ES-I3 (cell line): ENCODE data around the gene CAPN10.

Experiments
- H3K36me3 ChIP-seq: 2 replicates; pipeline ENCODE4 v1.6.1; 2013; ENCODE audit warnings: mild to moderate bottlenecking, low read length, control low read depth, moderate library complexity; ENCODE audit not compliant: insufficient read depth
- H3K4me1 ChIP-seq: 2 replicates; pipeline ENCODE4 v1.6.1; 2013; ENCODE audit warnings: mild to moderate bottlenecking, control low read depth, low read length; ENCODE audit not compliant: insufficient read depth
- H3K9ac ChIP-seq: 2 replicates; pipeline ENCODE4 v1.6.1; 2013; ENCODE audit warnings: low read depth, mild to moderate bottlenecking, low read length, moderate library complexity
- H3K9me3 ChIP-seq: 2 replicates; pipeline ENCODE4 v1.6.1; 2013; ENCODE audit warnings: mild to moderate bottlenecking, low read length, moderate library complexity; ENCODE audit not compliant: control insufficient read depth, insufficient read depth

The CAPN10 gene

DNA sequence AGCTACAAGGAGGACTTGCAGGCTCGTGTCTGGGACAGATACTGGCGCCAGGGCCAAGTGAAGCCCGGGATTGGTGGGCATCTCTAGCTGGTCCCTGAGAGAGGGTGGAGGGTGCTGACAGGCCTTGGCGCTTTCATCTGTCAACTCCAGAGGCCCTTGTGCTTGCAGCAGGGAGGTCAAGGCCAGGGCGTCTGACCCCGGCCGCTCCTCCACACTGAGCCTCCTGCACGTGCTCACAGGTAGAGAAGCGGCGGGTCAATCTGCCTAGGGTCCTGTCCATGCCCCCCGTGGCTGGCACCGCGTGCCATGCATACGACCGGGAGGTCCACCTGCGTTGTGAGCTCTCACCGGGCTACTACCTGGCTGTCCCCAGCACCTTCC is 9.5 kb downstream of the CAPN10 start:
- no peaks in the 10 kb centered on the region; the same call in none of the 2 replicates for H3K36me3 ChIP-seq
- no peaks in the 10 kb centered on the region for H3K9me3 ChIP-seq
- no peaks in the 10 kb centered on the region for H3K4me1 ChIP-seq
- H3K9ac ChIP-seq: no peak overlapping the region

DNA sequence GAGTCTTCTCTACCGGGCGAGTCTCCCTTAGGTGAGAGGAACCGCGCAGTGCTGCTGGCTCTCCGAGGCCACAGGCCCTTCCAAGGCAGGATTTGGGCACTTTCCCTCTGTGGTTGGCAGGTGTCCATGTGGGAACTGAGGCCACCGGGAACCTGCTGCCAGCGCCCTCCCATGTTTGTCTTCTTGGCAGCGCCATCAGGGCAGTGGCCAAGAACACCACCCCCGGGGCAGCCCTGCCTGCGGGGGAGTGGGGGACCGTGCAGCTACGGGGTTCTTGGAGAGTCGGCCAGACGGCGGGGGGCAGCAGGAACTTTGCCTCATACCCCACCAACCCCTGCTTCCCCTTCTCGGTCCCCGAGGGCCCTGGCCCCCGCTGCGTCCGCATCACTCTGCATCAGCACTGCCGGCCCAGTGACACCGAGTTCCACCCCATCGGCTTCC is 10.0 kb downstream of the CAPN10 start:
- Histone ChIP-seq H3K9me3 (no peaks in the 10 kb centered on the region), H3K36me3 (no peaks in the 10 kb centered on the region; the same call in none of the 2 replicates), H3K9ac (no peak overlapping the region), H3K4me1 (no peaks in the 10 kb centered on the region)

- Histone ChIP-seq H3K4me1 (no peaks in the 10 kb centered on the region), H3K9ac (no peak overlapping the region), H3K36me3 (no peaks in the 10 kb centered on the region; the same call in none of the 2 replicates), H3K9me3 (no peaks in the 10 kb centered on the region)
Measured at GRCh38 chr2:240597054-240597418, 10.5 kb downstream of the CAPN10 start.

GRCh38 chr2:240597419-240598181 is 11.1 kb downstream of the CAPN10 start:
- H3K9me3 ChIP-seq: no peaks in the 10 kb centered on the region
- H3K4me1 ChIP-seq: no peaks in the 10 kb centered on the region
- H3K9ac ChIP-seq: no peak overlapping the region
- H3K36me3 ChIP-seq: no peaks in the 10 kb centered on the region; the same call in 1 of the 2 replicates

DNA sequence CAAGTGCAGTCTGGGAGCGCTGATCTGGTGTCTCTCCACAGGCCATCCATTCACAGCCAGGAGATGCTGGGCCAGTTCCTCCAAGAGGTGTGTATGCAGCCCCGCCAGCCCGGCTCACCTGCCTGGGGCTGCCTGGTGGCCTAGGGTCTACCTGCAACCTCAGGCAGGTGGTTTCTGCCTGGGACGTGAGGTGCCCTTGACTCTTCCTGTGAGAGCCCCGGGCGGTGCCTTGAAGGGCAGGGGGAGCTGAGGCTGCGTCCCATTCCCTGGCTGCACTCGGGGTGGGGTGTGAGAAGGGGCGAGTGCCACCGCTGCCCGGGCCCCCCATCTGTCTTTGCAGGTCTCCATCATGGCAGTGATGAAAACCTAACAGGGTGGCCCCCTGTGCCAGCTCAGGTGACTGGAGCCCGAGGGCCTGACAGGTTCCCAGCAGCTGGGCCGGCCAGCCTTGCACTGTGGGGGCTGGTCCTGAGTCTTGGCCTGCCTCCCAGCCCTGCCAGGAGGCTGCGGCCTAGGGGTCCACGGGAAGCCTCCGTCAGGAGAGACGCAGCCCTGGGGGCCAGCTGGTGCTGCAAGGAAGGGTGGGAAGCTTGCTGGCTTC is 11.9 kb downstream of the CAPN10 start:
- no peaks in the 10 kb centered on the region; the same call in 1 of the 2 replicates for H3K36me3 ChIP-seq
- H3K9me3 ChIP-seq: no peaks in the 10 kb centered on the region
- no peaks in the 10 kb centered on the region for H3K4me1 ChIP-seq
- no peak overlapping the region for H3K9ac ChIP-seq

DNA sequence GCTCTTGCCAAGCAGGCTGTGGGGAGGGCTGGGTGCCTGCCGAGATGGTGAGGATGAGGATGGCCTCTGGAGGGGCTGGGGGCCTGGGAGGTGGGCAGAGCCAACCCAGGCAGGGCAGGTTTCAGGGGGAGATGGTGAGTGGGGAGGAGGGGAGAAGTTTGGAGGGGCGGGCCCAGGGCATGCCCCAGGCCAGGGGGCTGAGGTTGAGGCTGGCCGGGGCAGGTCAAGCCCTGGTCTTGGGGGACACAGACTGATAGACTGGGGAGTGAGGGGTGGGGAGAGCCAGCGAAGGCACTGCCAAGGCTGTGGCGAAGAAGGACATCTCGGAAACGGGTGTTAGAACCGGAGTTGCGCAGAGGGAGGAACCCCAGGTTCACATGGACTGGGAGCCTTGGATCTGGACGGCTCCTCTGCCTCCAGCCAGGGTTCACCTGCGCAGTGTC is 12.6 kb downstream of the CAPN10 start:
- H3K4me1 ChIP-seq: no peaks in the 10 kb centered on the region
- H3K9me3 ChIP-seq: no peaks in the 10 kb centered on the region
- H3K9ac ChIP-seq: no peak overlapping the region
- H3K36me3 ChIP-seq: no peaks in the 10 kb centered on the region; the same call in 1 of the 2 replicates

DNA sequence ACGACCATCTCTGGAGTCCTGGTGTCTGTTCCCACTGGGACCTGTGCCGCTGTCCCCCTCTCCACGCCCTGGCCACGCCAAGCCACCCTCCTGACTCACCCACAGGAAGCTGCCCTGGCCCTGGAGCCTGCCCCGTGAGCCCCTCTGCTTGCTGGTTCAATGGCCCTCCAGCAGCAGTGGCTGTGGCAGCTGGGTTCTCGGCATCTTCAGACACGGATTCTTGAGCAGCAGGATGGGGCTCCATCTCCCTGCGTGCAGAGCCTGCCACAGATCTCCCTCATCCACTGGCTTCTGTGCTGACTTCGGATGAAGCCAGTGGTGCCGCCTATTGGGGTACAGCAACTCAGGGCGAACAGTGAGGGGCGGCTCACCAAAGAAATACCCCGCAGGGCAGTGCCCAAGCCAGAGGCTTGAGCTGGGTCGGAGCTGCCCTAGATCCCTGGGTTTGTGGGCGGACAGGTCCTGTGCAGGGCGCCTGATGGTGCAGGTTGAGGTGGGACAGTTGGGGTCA is 14.0 kb downstream of the CAPN10 start:
- Histone ChIP-seq H3K36me3 (no peaks in the 10 kb centered on the region; the same call in 1 of the 2 replicates), H3K9ac (no peak overlapping the region), H3K9me3 (no peaks in the 10 kb centered on the region), H3K4me1 (no peaks in the 10 kb centered on the region)

- Histone ChIP-seq H3K9me3 (no peaks in the 10 kb centered on the region), H3K4me1 (no peaks in the 10 kb centered on the region), H3K36me3 (no peaks in the 10 kb centered on the region; the same call in 1 of the 2 replicates), H3K9ac (no peak overlapping the region)
Measured at GRCh38 chr2:240601061-240601830, 14.7 kb downstream of the CAPN10 start.

- Histone ChIP-seq H3K9ac (no peak overlapping the region), H3K9me3 (no peaks in the 10 kb centered on the region), H3K36me3 (no peaks in the 10 kb centered on the region; the same call in 1 of the 2 replicates), H3K4me1 (no peaks in the 10 kb centered on the region)
Measured at GRCh38 chr2:240601831-240602160, 15.3 kb downstream of the CAPN10 start.

GRCh38 chr2:240602266-240603050 is 15.9 kb downstream of the CAPN10 start:
- Histone ChIP-seq H3K36me3 (no peaks in the 10 kb centered on the region; the same call in 1 of the 2 replicates), H3K9me3 (no peaks in the 10 kb centered on the region), H3K4me1 (no peaks in the 10 kb centered on the region), H3K9ac (no peak overlapping the region)

DNA sequence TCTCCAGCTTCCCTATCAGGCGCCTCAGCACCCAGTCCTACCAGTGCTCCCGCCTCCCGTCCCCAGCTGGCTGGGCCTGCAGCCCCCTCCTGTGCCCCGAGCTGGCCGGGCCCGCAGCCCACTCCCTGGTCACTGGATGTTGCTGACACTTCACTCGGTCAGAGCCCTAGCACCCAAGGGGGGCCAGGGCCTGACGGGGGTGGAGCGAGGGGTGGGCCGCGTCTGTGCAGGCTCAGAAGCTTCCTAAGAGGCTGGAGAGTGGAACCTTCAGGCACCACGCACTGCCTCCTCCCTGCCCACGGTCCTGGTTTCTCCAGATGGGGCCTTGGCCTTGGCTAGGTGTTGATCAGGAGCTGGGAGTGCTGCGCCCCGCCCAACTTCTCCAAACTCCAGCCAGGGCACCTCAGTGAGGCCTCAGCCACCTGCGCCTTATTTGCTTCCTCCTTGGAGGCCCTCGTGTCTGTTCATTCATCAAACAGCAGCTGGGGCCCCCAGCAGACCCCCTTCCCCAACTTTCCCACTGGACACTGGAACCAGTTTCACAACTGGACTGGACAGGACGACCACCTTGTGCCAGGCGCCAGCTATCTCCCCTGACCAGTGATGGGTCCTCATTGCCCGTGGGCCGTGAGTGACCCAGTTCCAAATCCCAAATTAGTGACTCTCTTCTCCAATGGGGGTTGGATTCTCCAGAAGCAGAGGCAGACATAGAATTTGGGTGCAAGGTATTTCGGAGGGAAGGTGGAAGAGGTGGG is 16.7 kb downstream of the CAPN10 start:
- Histone ChIP-seq H3K4me1 (no peaks in the 10 kb centered on the region), H3K9me3 (no peaks in the 10 kb centered on the region), H3K9ac (no peak overlapping the region), H3K36me3 (no peaks in the 10 kb centered on the region; the same call in 1 of the 2 replicates)

GRCh38 chr2:240603846-240604245 is 17.3 kb downstream of the CAPN10 start:
- no peaks in the 10 kb centered on the region for H3K9me3 ChIP-seq
- H3K36me3 ChIP-seq: no peaks in the 10 kb centered on the region
- no peaks in the 10 kb centered on the region for H3K4me1 ChIP-seq
- no peak overlapping the region for H3K9ac ChIP-seq

DNA sequence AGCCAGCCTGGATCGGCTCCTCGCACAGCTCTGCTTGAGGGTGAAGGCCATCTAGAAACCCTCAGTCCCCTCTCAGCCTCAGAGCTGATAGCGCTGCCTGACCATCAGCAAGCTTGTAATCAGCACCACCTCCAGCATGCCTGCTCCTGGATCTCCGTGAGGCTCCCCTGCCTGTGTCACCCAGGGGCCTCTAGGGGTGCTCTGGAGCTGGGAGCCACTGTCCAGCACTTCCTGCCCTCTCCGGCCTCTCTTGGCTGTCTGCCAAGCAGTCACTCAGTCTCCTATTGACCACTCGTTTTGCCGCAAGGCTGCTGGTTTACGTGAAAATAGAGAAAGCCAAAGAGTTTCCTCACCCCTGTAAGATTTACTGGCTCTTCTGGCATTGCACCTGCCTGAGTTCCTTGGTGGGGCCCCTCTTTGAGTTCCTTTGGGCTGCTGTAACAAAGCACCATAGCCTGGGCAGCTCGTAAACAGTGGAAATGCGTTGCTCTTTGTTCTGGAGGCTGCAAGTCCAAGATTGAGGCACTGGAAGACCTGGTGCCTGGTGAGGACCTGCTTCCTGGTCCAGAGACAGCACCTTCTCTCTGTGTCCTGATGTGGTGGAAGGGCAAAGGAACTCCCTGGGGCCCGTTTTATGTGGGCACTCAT is 17.9 kb downstream of the CAPN10 start:
- Histone ChIP-seq H3K36me3 (no peaks in the 10 kb centered on the region), H3K4me1 (no peaks in the 10 kb centered on the region), H3K9ac (peak overlapping the region; percentile 35; the same call in 1 of the 2 replicates), H3K9me3 (no peaks in the 10 kb centered on the region)
